ENCODE data around the gene PRKAA2.

Gene PRKAA2

DNA sequence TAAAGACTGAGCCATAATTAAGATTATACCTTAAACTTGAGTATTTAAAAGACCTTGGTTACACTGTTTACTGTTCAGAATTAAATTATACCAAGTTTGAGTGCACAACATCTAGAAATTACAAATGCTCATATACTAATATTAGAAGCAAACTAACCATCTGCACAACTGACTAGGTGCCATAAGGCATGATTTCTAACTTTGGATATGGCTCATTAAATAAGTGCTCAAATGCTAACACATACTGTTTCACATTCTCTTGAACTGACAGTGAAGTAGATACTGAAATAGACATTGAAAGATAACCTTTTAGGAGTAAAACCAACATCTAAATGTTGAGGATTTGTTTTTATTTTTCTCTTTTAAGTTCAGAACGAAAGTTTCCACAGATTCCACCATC is 74.1 kb downstream of the PRKAA2 start:
- no peak overlapping the region for H3K4me2 ChIP-seq (ENCODE audit: low read length)
- TF ChIP-seq, protein P1, sequence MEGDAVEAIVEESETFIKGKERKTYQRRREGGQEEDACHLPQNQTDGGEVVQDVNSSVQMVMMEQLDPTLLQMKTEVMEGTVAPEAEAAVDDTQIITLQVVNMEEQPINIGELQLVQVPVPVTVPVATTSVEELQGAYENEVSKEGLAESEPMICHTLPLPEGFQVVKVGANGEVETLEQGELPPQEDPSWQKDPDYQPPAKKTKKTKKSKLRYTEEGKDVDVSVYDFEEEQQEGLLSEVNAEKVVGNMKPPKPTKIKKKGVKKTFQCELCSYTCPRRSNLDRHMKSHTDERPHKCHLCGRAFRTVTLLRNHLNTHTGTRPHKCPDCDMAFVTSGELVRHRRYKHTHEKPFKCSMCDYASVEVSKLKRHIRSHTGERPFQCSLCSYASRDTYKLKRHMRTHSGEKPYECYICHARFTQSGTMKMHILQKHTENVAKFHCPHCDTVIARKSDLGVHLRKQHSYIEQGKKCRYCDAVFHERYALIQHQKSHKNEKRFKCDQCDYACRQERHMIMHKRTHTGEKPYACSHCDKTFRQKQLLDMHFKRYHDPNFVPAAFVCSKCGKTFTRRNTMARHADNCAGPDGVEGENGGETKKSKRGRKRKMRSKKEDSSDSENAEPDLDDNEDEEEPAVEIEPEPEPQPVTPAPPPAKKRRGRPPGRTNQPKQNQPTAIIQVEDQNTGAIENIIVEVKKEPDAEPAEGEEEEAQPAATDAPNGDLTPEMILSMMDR (IDR thresholded peaks at IDR 0.05; ENCODE audit: low read length), result no peak
- no peak for TF ChIP-seq EZH2 (IDR thresholded peaks at IDR 0.05; ENCODE audit: borderline replicate concordance, low read length)
- H3K9ac ChIP-seq (ENCODE audit: low read length), result no peak overlapping the region
- no peaks in the 10 kb centered on the region for H3K27me3 ChIP-seq (ENCODE audit: insufficient read depth, low read length)
- no peaks in the 10 kb centered on the region for H3K9me2 ChIP-seq (ENCODE audit: low read depth, low read length)
- no peak overlapping the region for H3K27ac ChIP-seq (ENCODE audit: low read depth, low read length, poor library complexity, severe bottlenecking)
- no peak overlapping the region for H2AFZ ChIP-seq (ENCODE audit: low read length)
- H4K20me1 ChIP-seq (ENCODE audit: insufficient read depth, low read length), result no peaks in the 10 kb centered on the region
- H3K9me3 ChIP-seq (ENCODE audit: low read length), result no peaks in the 10 kb centered on the region
- H3K4me1 ChIP-seq (ENCODE audit: insufficient read depth, low read length, severe bottlenecking), result no peaks in the 10 kb centered on the region
- H3F3A ChIP-seq (ENCODE audit: insufficient read depth, low read length), result no peaks in the 10 kb centered on the region
- no peaks in the 10 kb centered on the region for H3K79me2 ChIP-seq (ENCODE audit: insufficient read depth, low read length)
- H3K36me3 ChIP-seq (ENCODE audit: insufficient read depth, low read length), result no peaks in the 10 kb centered on the region
- no peak overlapping the region for H3K4me3 ChIP-seq (ENCODE audit: low read depth, low read length, poor library complexity, severe bottlenecking)

DNA sequence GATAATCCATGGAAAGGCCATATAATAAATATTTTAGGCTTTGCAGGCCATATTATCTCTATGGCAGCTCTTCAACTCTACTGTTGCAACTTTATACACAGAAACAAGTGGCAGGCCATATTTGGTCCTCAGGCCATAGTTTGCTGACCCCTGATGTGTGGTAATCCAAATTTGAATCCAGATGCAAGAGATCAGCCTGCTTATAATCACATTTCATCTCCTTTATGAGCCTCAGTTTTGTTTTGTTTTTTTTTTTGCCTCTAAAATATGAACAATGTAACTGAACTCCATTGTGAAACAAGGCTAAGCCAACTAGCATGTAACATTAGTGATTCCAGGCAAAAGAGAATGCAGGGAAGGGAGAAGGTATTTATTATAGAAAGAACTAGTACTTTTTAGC is 81.6 kb downstream of the PRKAA2 start:
- Histone ChIP-seq H3K9me2 (ENCODE audit: low read depth, low read length) (no peaks in the 10 kb centered on the region), H3K36me3 (ENCODE audit: insufficient read depth, low read length) (no peaks in the 10 kb centered on the region), H3K4me1 (ENCODE audit: insufficient read depth, low read length, severe bottlenecking) (no peaks in the 10 kb centered on the region), H3F3A (ENCODE audit: insufficient read depth, low read length) (no peaks in the 10 kb centered on the region), H4K20me1 (ENCODE audit: insufficient read depth, low read length) (no peaks in the 10 kb centered on the region), H3K27me3 (ENCODE audit: insufficient read depth, low read length) (no peaks in the 10 kb centered on the region), H3K27ac (ENCODE audit: low read depth, low read length, poor library complexity, severe bottlenecking) (no peak overlapping the region), H3K4me2 (ENCODE audit: low read length) (no peak overlapping the region), H3K79me2 (ENCODE audit: insufficient read depth, low read length) (no peaks in the 10 kb centered on the region), H3K9ac (ENCODE audit: low read length) (no peak overlapping the region), H2AFZ (ENCODE audit: low read length) (no peak overlapping the region), H3K9me3 (ENCODE audit: low read length) (no peaks in the 10 kb centered on the region), H3K4me3 (ENCODE audit: low read depth, low read length, poor library complexity, severe bottlenecking) (no peak overlapping the region)
- TF ChIP-seq EZH2 (IDR thresholded peaks at IDR 0.05; ENCODE audit: borderline replicate concordance, low read length), result no peak
- TF ChIP-seq, protein P1 (IDR thresholded peaks at IDR 0.05; ENCODE audit: low read length), result no peak

GRCh38 chr1:56728964-56729363 is 83.8 kb downstream of the PRKAA2 start:
- H3K9me2 ChIP-seq (ENCODE audit: low read depth, low read length), result no peaks in the 10 kb centered on the region
- no peaks in the 10 kb centered on the region for H3F3A ChIP-seq (ENCODE audit: insufficient read depth, low read length)
- no peaks in the 10 kb centered on the region for H3K79me2 ChIP-seq (ENCODE audit: insufficient read depth, low read length)
- no peak overlapping the region for H2AFZ ChIP-seq (ENCODE audit: low read length)
- TF ChIP-seq, protein P1 (IDR thresholded peaks at IDR 0.05; ENCODE audit: low read length), result no peak
- TF ChIP-seq EZH2 (IDR thresholded peaks at IDR 0.05; ENCODE audit: borderline replicate concordance, low read length), result no peak
- no peak overlapping the region for H3K4me3 ChIP-seq (ENCODE audit: low read depth, low read length, poor library complexity, severe bottlenecking)
- no peak overlapping the region for H3K4me2 ChIP-seq (ENCODE audit: low read length)
- no peaks in the 10 kb centered on the region for H3K4me1 ChIP-seq (ENCODE audit: insufficient read depth, low read length, severe bottlenecking)
- no peaks in the 10 kb centered on the region for H3K36me3 ChIP-seq (ENCODE audit: insufficient read depth, low read length)
- no peak overlapping the region for H3K9ac ChIP-seq (ENCODE audit: low read length)
- no peaks in the 10 kb centered on the region for H3K27me3 ChIP-seq (ENCODE audit: insufficient read depth, low read length)
- H3K9me3 ChIP-seq (ENCODE audit: low read length), result no peaks in the 10 kb centered on the region
- H4K20me1 ChIP-seq (ENCODE audit: insufficient read depth, low read length), result no peaks in the 10 kb centered on the region
- no peak overlapping the region for H3K27ac ChIP-seq (ENCODE audit: low read depth, low read length, poor library complexity, severe bottlenecking)
